ENCODE data around the gene KCNQ1. TPM values are rescaled to one million over a fixed set of nuclear protein-coding genes. Genes with fewer than 3 reads are reported as not detected.

Gene KCNQ1
- total RNA-seq, 1 experiment from 2014 or later, result 1.0 TPM

DNA sequence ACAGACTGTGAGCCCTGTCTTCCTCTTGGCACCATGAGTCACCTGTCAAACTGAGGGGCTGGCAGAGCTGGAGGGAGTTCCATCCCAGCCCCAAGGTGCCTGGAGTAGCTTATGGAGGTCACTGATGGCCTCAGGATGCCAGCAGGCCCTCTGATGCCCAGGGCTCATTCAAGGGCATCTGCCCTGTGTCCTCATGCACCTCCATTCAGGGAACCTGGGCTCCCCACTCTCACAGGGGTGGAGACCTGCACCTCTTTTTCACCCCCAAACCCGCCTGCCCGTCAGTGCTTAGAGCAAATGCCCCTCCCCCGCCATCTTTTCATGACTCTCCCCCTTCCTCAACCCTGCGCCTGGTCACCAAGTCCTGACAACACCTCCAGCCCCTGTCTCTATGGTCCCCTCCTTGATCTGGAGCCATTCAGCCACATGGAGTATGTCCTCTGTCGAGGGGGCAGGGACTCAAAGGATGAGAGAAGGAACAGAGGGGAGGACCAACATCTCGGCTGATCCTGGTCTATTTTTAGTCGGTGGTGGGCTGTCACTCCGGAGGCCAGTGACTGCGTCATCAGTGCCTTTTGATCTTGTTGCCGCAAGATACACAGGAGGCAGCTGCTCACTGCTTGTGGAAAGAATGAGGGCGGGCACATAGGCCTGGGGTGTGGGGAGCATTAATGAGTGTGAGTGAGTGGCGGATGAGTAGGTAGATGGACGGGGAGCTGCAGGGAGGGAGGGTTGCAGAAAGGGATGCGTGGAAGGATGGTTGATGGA lies 368.5 kb downstream of the KCNQ1 start:
- ChIA-PET CTCF (no interaction called here), POLR2A (no interaction called here)
- H3K36me3 Mint-ChIP-seq (ENCODE audit: insufficient read depth, unreplicated experiment), result peaks cover 6% of the 10 kb centered on the region
- 0 out of 2 replicates have a peak, but pooled peaks cover 11% of the 10 kb centered on the region for H3K9me3 ChIP-seq
- H3K9me3 Mint-ChIP-seq (ENCODE audit: unreplicated experiment), result peaks cover 45% of the 10 kb centered on the region
- no peaks in the 10 kb centered on the region for H3K4me1 Mint-ChIP-seq (ENCODE audit: low read depth, unreplicated experiment)
- H3K27me3 ChIP-seq (replicated peaks; ENCODE audit: control insufficient read depth, insufficient read depth, low read length), result no peaks in the 10 kb centered on the region; the same call in 1 of the 2 replicates
- H3K27me3 Mint-ChIP-seq (ENCODE audit: insufficient read depth, unreplicated experiment), result peaks cover 15% of the 10 kb centered on the region
- no peak overlapping the region for H3K4me3 Mint-ChIP-seq (ENCODE audit: unreplicated experiment)
- intact Hi-C loops (cut with micrococcal nuclease; ENCODE audit: unreplicated experiment), result no loop called here
- TF ChIP-seq, protein P1, sequence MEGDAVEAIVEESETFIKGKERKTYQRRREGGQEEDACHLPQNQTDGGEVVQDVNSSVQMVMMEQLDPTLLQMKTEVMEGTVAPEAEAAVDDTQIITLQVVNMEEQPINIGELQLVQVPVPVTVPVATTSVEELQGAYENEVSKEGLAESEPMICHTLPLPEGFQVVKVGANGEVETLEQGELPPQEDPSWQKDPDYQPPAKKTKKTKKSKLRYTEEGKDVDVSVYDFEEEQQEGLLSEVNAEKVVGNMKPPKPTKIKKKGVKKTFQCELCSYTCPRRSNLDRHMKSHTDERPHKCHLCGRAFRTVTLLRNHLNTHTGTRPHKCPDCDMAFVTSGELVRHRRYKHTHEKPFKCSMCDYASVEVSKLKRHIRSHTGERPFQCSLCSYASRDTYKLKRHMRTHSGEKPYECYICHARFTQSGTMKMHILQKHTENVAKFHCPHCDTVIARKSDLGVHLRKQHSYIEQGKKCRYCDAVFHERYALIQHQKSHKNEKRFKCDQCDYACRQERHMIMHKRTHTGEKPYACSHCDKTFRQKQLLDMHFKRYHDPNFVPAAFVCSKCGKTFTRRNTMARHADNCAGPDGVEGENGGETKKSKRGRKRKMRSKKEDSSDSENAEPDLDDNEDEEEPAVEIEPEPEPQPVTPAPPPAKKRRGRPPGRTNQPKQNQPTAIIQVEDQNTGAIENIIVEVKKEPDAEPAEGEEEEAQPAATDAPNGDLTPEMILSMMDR (IDR thresholded peaks at IDR 0.05; ENCODE audit: insufficient read depth in 1 of 2, low read depth in 1 of 2, low read length in 1 of 2, severe bottlenecking in 1 of 2, unreplicated experiment in 1 of 2), result no peak
- no peak overlapping the region for H3K4me3 ChIP-seq (ENCODE audit: low read depth, low read length)
- BruUV-seq (replicated peaks), result no TSS peak
- DNase-seq, result no peak
- no peaks in the 10 kb centered on the region for H3K4me1 ChIP-seq
- no peaks in the 10 kb centered on the region for H3K36me3 ChIP-seq (ENCODE audit: control insufficient read depth, insufficient read depth, low read length)
- no peak overlapping the region for H3K27ac Mint-ChIP-seq (ENCODE audit: unreplicated experiment)

DNA sequence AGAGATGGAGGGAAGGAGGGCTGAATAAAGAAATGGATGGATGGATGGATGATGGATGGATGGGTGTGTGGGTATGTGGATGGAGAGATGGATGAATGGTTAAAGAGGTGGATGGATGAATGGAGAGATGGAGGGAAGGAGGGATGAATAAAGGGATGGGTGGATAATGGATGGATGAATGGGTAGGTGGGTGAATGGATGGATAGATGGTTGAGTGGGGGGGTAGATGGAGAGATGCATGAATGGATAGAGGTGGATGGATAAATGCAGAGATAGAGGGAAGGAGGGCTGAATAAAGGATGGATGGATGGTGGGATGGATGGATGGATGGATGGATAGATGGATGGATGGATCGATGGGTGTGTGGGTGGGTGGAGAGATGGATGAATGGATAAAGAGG lies 369.2 kb downstream of the KCNQ1 start:
- Mint-ChIP-seq H3K4me3 (ENCODE audit: unreplicated experiment) (no peak overlapping the region), H3K27ac (ENCODE audit: unreplicated experiment) (no peak overlapping the region), H3K4me1 (ENCODE audit: low read depth, unreplicated experiment) (no peaks in the 10 kb centered on the region), H3K36me3 (ENCODE audit: insufficient read depth, unreplicated experiment) (peaks cover 6% of the 10 kb centered on the region), H3K27me3 (ENCODE audit: insufficient read depth, unreplicated experiment) (peaks cover 12% of the 10 kb centered on the region), H3K9me3 (ENCODE audit: unreplicated experiment) (peaks cover 43% of the 10 kb centered on the region)
- intact Hi-C loops (cut with micrococcal nuclease; ENCODE audit: unreplicated experiment), result no loop called here
- CTCF ChIA-PET, result no interaction called here
- TF ChIP-seq, protein P1 (IDR thresholded peaks at IDR 0.05; ENCODE audit: insufficient read depth in 1 of 2, low read depth in 1 of 2, low read length in 1 of 2, severe bottlenecking in 1 of 2, unreplicated experiment in 1 of 2), result no peak
- no TSS peak for BruUV-seq (replicated peaks)
- DNase-seq, result no peak
- Histone ChIP-seq H3K36me3 (ENCODE audit: control insufficient read depth, insufficient read depth, low read length) (no peaks in the 10 kb centered on the region), H3K4me3 (ENCODE audit: low read depth, low read length) (no peak overlapping the region), H3K9me3 (0 out of 2 replicates have a peak, but pooled peaks cover 13% of the 10 kb centered on the region), H3K27me3 (replicated peaks; ENCODE audit: control insufficient read depth, insufficient read depth, low read length) (no peaks in the 10 kb centered on the region; the same call in 1 of the 2 replicates), H3K4me1 (no peaks in the 10 kb centered on the region)
- POLR2A ChIA-PET, result no interaction called here

DNA sequence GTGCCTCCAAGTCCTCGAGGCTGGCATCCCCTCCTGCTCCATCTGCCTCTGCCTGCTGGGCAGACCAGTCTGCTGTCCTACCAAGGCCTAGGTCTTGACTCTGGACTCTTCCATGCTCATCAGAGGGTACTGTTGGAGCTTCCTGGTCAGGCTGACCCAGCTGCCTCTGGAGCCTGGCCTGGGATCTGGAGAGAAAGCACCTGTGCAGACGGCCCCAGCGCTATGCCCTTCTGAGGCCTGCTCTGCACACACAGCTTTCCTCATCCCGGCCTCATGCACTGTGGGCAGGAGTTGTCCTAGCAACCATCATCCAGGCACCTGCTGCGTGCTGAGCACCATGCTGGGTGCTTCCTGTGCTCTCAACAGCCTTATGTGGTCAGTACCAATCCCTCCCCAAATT lies 369.9 kb downstream of the KCNQ1 start:
- CTCF ChIA-PET, result no interaction called here
- peaks cover 43% of the 10 kb centered on the region for H3K9me3 Mint-ChIP-seq (ENCODE audit: unreplicated experiment)
- Histone ChIP-seq H3K9me3 (peaks cover 19% of the 10 kb centered on the region; the same call in 1 of the 2 replicates), H3K36me3 (ENCODE audit: control insufficient read depth, insufficient read depth, low read length) (no peaks in the 10 kb centered on the region), H3K4me3 (ENCODE audit: low read depth, low read length) (no peak overlapping the region), H3K27me3 (replicated peaks; ENCODE audit: control insufficient read depth, insufficient read depth, low read length) (no peaks in the 10 kb centered on the region; the same call in 1 of the 2 replicates), H3K4me1 (no peaks in the 10 kb centered on the region)
- no peak for DNase-seq
- H3K4me1 Mint-ChIP-seq (ENCODE audit: low read depth, unreplicated experiment), result no peaks in the 10 kb centered on the region
- POLR2A ChIA-PET, result no interaction called here
- H3K36me3 Mint-ChIP-seq (ENCODE audit: insufficient read depth, unreplicated experiment), result peaks cover 6% of the 10 kb centered on the region
- peaks cover 10% of the 10 kb centered on the region for H3K27me3 Mint-ChIP-seq (ENCODE audit: insufficient read depth, unreplicated experiment)
- intact Hi-C loops (cut with micrococcal nuclease; ENCODE audit: unreplicated experiment), result no loop called here
- H3K4me3 Mint-ChIP-seq (ENCODE audit: unreplicated experiment), result no peak overlapping the region
- no peak overlapping the region for H3K27ac Mint-ChIP-seq (ENCODE audit: unreplicated experiment)
- TF ChIP-seq, protein P1 (IDR thresholded peaks at IDR 0.05; ENCODE audit: insufficient read depth in 1 of 2, low read depth in 1 of 2, low read length in 1 of 2, severe bottlenecking in 1 of 2, unreplicated experiment in 1 of 2), result no peak
- BruUV-seq (replicated peaks), result no TSS peak

All from Caco-2 (cell line).